ENCODE results near the gene GSTT2B.
"Not testable (repeated sequence)": the region's sequence is repeated elsewhere in the genome, so short reads cannot be mapped to it uniquely, and the experiment has no call there.

DNA sequence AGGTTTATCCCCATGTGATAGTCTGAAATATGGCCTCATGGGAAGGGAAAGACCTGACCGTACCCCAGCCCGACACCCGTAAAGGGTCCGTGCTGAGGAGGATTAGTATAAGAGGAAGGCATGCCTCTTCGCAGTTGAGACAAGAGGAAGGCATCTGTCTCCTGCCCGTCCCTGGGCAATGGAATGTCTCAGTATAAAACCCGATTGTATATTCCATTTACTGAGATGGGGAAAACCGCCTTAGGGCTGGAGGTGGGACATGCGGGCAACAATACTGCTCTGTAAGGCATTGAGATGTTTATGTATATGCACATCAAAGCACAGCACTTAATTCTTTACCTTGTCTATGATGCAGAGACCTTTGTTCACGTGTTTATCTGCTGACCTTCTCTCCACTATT is 53.6 kb downstream of the GSTT2B start:
- TF ChIP-seq, protein P1, sequence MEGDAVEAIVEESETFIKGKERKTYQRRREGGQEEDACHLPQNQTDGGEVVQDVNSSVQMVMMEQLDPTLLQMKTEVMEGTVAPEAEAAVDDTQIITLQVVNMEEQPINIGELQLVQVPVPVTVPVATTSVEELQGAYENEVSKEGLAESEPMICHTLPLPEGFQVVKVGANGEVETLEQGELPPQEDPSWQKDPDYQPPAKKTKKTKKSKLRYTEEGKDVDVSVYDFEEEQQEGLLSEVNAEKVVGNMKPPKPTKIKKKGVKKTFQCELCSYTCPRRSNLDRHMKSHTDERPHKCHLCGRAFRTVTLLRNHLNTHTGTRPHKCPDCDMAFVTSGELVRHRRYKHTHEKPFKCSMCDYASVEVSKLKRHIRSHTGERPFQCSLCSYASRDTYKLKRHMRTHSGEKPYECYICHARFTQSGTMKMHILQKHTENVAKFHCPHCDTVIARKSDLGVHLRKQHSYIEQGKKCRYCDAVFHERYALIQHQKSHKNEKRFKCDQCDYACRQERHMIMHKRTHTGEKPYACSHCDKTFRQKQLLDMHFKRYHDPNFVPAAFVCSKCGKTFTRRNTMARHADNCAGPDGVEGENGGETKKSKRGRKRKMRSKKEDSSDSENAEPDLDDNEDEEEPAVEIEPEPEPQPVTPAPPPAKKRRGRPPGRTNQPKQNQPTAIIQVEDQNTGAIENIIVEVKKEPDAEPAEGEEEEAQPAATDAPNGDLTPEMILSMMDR (IDR thresholded peaks at IDR 0.05; ENCODE audit: insufficient read depth, low read depth, low read length), result not testable (repeated sequence)
- not testable (repeated sequence) for TF ChIP-seq EZH2 (IDR thresholded peaks at IDR 0.05; ENCODE audit: insufficient read depth, low read length)
